Peyer's patch (tissue), 4 donors: ENCODE measurements around the gene RUNDC3A. TPM values are rescaled to one million over a fixed set of nuclear protein-coding genes. Genes with fewer than 3 reads are reported as not detected.

Experiments used
- DNase-seq, 3 donors: peaks; one replicate each; pipeline ENCODE4 v3.0.0-alpha.2; 2017 to 2019
- H3K27ac ChIP-seq, 4 donors: fragments of 200-600 bp; sonication (generic); one replicate each; pipeline ENCODE4 v1.5.1; 2016 to 2019
- H3K27me3 ChIP-seq, 2 donors: fragments of 200-600 bp; sonication (generic); one replicate each; pipeline ENCODE4 v1.5.1; 2019
- H3K36me3 ChIP-seq, 3 donors: fragments of 200-600 bp; sonication (generic); one replicate each; pipeline ENCODE4 v1.5.1; 2016 to 2019
- H3K4me1 ChIP-seq, 4 donors: fragments of 200-600 bp; sonication (generic); one replicate each; pipeline ENCODE4 v1.5.1; 2016 to 2019
- H3K4me3 ChIP-seq, 4 donors: fragments of 200-600 bp; sonication (generic); 1 replicate in 3 of 4; 2 replicates in 1 of 4; pipeline ENCODE4 v1.5.1; 2016 to 2019; ENCODE audit warnings: mild to moderate bottlenecking in 1 of 4
- H3K9me3 ChIP-seq, 4 donors: fragments of 200-600 bp; sonication (generic); one replicate each; pipeline ENCODE4 v1.5.1; 2016 to 2019; ENCODE audit warnings: mild to moderate bottlenecking in 1 of 4
- POLR2A ChIP-seq, 2 donors: fragments of 450-650 bp; IDR thresholded peaks; one replicate each; pipeline ENCODE4 v1.5.1; 2017; ENCODE audit warnings: antibody characterized with exemption in 2 of 2, mild to moderate bottlenecking in 2 of 2, moderate library complexity in 2 of 2
- total RNA-seq, 4 donors: library from RNA; depleted of rRNA; stranded (reverse); fragments of >200 nt; gene quantifications; one replicate each; pipeline ENCODE4 v1.1.0, GENCODE V29; 2016
- TF ChIP-seq, protein P1 (sequence below), 6 experiments: fragments of 450-650 bp in 4 of 6; fragments of 200-600 bp in 2 of 6; sonication (generic) in 1 of 6; IDR thresholded peaks; one replicate each; pipeline ENCODE4 v1.5.1; 2017 to 2019; ENCODE audit warnings: antibody characterized with exemption in 6 of 6, mild to moderate bottlenecking in 3 of 6, moderate library complexity in 1 of 6

RUNDC3A gene
- total RNA-seq, 4 donors from 2014 or later = 0.88 to 14.9 (median 3.8) TPM

GRCh38 chr17:44333371-44333770, 25.0 kb downstream of the RUNDC3A start:
- H3K4me1 ChIP-seq = peaks cover 0 to 5% (median 2%) of the 10 kb centered on the region in 4 donors
- H3K27ac ChIP-seq = no peak overlapping the region
- no peak for TF ChIP-seq POLR2A (IDR thresholded peaks at IDR 0.05)
- TF ChIP-seq, protein P1, sequence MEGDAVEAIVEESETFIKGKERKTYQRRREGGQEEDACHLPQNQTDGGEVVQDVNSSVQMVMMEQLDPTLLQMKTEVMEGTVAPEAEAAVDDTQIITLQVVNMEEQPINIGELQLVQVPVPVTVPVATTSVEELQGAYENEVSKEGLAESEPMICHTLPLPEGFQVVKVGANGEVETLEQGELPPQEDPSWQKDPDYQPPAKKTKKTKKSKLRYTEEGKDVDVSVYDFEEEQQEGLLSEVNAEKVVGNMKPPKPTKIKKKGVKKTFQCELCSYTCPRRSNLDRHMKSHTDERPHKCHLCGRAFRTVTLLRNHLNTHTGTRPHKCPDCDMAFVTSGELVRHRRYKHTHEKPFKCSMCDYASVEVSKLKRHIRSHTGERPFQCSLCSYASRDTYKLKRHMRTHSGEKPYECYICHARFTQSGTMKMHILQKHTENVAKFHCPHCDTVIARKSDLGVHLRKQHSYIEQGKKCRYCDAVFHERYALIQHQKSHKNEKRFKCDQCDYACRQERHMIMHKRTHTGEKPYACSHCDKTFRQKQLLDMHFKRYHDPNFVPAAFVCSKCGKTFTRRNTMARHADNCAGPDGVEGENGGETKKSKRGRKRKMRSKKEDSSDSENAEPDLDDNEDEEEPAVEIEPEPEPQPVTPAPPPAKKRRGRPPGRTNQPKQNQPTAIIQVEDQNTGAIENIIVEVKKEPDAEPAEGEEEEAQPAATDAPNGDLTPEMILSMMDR (IDR thresholded peaks at IDR 0.05) = no peak
- no peaks in the 10 kb centered on the region for H3K27me3 ChIP-seq
- H3K4me3 ChIP-seq = no peak overlapping the region
- peak in 1 of 3 donors; percentile 44 for DNase-seq
- no peaks in the 10 kb centered on the region for H3K9me3 ChIP-seq
- H3K36me3 ChIP-seq = no peaks in the 10 kb centered on the region

DNA sequence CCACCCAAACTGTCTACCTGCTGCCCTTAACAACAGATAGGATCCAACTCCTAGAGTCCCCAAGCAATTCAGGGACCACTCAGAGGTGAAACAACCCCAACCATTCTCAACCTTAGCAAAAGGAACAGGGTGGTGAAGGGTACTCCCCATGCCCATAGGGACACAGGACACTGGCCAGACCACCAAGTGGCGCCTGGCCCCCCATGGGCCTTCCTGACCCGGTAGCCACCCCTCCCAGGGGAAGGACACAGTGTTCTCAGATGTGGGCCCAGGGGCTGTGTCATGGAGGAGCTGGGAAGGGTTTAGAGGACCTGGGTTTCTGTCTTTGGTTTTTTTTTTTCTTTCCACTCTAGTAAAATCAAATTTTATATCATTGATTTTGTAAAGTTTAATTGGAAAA, 25.9 kb downstream of the RUNDC3A start:
- H3K27ac ChIP-seq = no peak overlapping the region
- H3K4me3 ChIP-seq = no peak overlapping the region
- no peaks in the 10 kb centered on the region for H3K9me3 ChIP-seq
- H3K4me1 ChIP-seq = peaks cover 0 to 5% (median 2%) of the 10 kb centered on the region in 4 donors
- TF ChIP-seq, protein P1 (IDR thresholded peaks at IDR 0.05) = no peak
- no peak for TF ChIP-seq POLR2A (IDR thresholded peaks at IDR 0.05)
- no peaks in the 10 kb centered on the region for H3K36me3 ChIP-seq
- DNase-seq = no peak
- H3K27me3 ChIP-seq = no peaks in the 10 kb centered on the region

GRCh38 chr17:44334727-44335126, 26.3 kb downstream of the RUNDC3A start:
- no peaks in the 10 kb centered on the region for H3K36me3 ChIP-seq
- no peaks in the 10 kb centered on the region for H3K27me3 ChIP-seq
- peaks cover 0 to 5% (median 2%) of the 10 kb centered on the region in 4 donors for H3K4me1 ChIP-seq
- TF ChIP-seq, protein P1 (IDR thresholded peaks at IDR 0.05) = no peak
- no peak for TF ChIP-seq POLR2A (IDR thresholded peaks at IDR 0.05)
- H3K4me3 ChIP-seq = no peak overlapping the region
- DNase-seq = no peak
- peak overlapping the region in 1 of 4 donors; percentile 28 for H3K27ac ChIP-seq
- no peaks in the 10 kb centered on the region for H3K9me3 ChIP-seq

GRCh38 chr17:44335564-44335963, 27.2 kb downstream of the RUNDC3A start:
- no peaks in the 10 kb centered on the region for H3K36me3 ChIP-seq
- TF ChIP-seq POLR2A (IDR thresholded peaks at IDR 0.05) = no peak
- TF ChIP-seq, protein P1 (IDR thresholded peaks at IDR 0.05) = no peak
- H3K4me3 ChIP-seq = no peak overlapping the region
- no peaks in the 10 kb centered on the region for H3K27me3 ChIP-seq
- DNase-seq = no peak
- H3K27ac ChIP-seq = no peak overlapping the region
- no peaks in the 10 kb centered on the region for H3K9me3 ChIP-seq
- peaks cover 0 to 5% (median 2%) of the 10 kb centered on the region in 4 donors for H3K4me1 ChIP-seq

DNA sequence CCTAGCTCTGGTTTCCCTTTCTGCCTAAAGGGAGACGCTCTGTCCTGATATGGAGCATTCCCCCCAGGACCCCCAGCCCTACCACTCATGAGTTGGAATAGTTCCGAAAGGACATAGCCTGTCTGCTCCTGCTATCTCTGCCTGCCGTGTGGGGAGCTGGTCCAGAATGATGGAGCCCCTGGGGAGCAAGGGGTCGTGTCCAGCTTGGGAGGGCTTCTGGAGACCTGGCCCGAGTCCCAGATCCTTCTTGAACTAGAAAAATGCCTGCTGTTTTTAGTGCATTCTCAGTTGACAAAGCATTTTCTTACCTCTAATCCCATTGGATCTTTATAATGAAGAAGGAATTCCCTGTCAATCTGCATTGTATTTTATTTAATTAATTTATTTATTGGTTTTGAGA, 27.6 kb downstream of the RUNDC3A start:
- no peaks in the 10 kb centered on the region for H3K36me3 ChIP-seq

More for the DNA sequence above, 27.6 kb downstream of the RUNDC3A start:
- Histone ChIP-seq H3K27me3 (no peaks in the 10 kb centered on the region), H3K27ac (no peak overlapping the region), H3K4me3 (no peak overlapping the region), H3K4me1 (peaks cover 0 to 4% (median 1%) of the 10 kb centered on the region in 4 donors), H3K9me3 (no peaks in the 10 kb centered on the region)
- TF ChIP-seq, protein P1 (IDR thresholded peaks at IDR 0.05) = no peak
- TF ChIP-seq POLR2A (IDR thresholded peaks at IDR 0.05) = no peak
- no peak for DNase-seq
